ENCODE results near the gene PRKAR2B.

The PRKAR2B gene

DNA sequence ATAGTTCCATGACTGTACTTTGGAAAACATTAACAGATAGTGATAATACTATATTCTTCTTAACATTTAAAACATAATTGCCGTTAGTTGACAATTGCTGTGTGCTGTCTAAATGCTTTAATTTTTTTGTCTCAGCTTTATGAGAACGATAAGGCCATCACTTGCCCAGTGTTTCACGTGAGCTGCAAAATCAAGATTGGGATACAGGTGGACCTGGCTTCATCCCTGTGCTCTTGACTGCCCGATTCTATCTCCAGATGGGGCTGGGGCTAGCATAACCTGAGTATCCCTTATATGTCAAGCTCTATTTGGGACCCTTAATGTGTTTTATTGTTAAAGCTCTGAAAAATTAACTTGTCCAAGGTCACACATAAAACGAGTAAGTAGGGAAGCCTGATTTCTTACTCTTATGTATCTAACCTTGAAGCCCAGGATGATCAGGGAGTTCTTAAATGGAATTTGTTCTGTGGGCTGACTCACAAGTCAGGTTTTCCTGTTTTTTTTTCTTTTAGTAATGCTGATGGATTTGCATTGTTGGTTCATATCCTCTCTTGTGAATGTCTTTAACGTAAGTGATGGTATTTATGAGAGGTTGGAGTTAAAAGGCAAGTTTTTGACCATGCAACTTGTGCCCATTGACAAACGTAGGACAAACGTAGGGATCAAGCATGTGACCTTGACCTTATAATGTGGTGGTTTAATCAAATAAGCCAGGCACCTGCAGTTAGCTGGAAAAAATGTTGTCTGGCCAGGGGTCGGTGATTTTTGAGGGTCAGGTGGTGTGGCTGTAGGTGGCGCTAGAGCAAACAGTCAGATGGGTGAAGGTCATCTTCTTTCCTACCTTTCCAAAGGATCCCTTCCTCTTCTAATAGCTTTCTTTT lies 3.6 kb downstream of the PRKAR2B start:
- TF ChIP-seq GLIS3 (CRISPR knock-in tag; IDR thresholded peaks at IDR 0.05) = no peak
- no peak for TF ChIP-seq RARB (CRISPR knock-in tag; IDR thresholded peaks at IDR 0.05)
- TF ChIP-seq, protein P1, sequence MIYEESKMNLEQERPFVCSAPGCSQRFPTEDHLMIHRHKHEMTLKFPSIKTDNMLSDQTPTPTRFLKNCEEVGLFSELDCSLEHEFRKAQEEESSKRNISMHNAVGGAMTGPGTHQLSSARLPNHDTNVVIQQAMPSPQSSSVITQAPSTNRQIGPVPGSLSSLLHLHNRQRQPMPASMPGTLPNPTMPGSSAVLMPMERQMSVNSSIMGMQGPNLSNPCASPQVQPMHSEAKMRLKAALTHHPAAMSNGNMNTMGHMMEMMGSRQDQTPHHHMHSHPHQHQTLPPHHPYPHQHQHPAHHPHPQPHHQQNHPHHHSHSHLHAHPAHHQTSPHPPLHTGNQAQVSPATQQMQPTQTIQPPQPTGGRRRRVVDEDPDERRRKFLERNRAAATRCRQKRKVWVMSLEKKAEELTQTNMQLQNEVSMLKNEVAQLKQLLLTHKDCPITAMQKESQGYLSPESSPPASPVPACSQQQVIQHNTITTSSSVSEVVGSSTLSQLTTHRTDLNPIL (CRISPR knock-in tag; IDR thresholded peaks at IDR 0.05; ENCODE audit: low read depth) = no peak
- TF ChIP-seq, protein P2, sequence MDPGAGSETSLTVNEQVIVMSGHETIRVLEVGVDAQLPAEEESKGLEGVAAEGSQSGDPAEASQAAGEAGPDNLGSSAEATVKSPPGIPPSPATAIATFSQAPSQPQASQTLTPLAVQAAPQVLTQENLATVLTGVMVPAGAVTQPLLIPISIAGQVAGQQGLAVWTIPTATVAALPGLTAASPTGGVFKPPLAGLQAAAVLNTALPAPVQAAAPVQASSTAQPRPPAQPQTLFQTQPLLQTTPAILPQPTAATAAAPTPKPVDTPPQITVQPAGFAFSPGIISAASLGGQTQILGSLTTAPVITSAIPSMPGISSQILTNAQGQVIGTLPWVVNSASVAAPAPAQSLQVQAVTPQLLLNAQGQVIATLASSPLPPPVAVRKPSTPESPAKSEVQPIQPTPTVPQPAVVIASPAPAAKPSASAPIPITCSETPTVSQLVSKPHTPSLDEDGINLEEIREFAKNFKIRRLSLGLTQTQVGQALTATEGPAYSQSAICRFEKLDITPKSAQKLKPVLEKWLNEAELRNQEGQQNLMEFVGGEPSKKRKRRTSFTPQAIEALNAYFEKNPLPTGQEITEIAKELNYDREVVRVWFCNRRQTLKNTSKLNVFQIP (CRISPR knock-in tag; IDR thresholded peaks at IDR 0.05; ENCODE audit: borderline replicate concordance, low read depth) = no peak
- no peak for TF ChIP-seq PPARA (CRISPR knock-in tag; IDR thresholded peaks at IDR 0.05; ENCODE audit: borderline replicate concordance)
- no peak for TF ChIP-seq ZNF565 (CRISPR knock-in tag; conservative IDR thresholded peaks at IDR 0.05; ENCODE audit: low read depth)
- no peak for TF ChIP-seq OSR1 (CRISPR knock-in tag; IDR thresholded peaks at IDR 0.05)
- TF ChIP-seq, protein P3, sequence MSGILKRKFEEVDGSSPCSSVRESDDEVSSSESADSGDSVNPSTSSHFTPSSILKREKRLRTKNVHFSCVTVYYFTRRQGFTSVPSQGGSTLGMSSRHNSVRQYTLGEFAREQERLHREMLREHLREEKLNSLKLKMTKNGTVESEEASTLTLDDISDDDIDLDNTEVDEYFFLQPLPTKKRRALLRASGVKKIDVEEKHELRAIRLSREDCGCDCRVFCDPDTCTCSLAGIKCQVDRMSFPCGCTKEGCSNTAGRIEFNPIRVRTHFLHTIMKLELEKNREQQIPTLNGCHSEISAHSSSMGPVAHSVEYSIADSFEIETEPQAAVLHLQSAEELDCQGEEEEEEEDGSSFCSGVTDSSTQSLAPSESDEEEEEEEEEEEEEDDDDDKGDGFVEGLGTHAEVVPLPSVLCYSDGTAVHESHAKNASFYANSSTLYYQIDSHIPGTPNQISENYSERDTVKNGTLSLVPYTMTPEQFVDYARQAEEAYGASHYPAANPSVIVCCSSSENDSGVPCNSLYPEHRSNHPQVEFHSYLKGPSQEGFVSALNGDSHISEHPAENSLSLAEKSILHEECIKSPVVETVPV (CRISPR knock-in tag; IDR thresholded peaks at IDR 0.05) = no peak
- TF ChIP-seq ESRRG (CRISPR knock-in tag; IDR thresholded peaks at IDR 0.05) = no peak
- no peak for TF ChIP-seq ARNTL (CRISPR knock-in tag; IDR thresholded peaks at IDR 0.05; ENCODE audit: borderline replicate concordance, low read depth)
- no peak for TF ChIP-seq SNAI2 (CRISPR knock-in tag; IDR thresholded peaks at IDR 0.05)
- TF ChIP-seq TCF4 (CRISPR knock-in tag; IDR thresholded peaks at IDR 0.05; ENCODE audit: borderline replicate concordance) = no peak
- no peak for TF ChIP-seq TSHZ2 (CRISPR knock-in tag; IDR thresholded peaks at IDR 0.05)
- no peak for ATAC-seq

DNA sequence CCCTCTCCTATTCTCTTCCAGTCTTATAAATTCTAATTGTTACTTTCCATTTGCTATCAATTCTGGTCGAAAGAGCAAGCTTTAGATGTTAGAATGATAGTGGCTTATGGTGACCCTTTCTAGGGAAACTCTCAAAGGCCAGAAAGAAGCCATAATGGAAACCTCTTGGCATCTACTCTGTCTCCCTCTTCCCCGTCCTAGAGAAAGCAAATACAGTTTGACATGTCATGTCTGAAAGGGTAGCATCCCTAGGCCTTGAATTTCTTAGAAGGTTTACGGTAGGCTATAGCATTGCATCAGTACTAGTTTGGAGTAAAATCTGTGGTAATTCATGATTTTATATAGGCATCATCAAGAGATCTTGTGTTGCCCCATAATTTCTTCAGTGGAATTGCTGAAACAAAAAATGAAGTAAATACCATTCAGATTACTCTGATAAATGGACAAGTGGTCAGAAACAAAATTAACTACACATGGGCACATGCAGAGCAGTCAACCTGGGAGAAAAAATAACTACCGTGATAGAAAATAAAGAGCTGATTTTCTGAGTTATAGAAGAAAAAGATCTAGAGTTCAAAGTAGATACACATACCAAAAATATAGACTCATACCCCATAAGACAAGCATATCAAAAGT lies 4.4 kb downstream of the PRKAR2B start:
- TF ChIP-seq CSDC2 (CRISPR knock-in tag; IDR thresholded peaks at IDR 0.05) (no peak), TOX (CRISPR knock-in tag; IDR thresholded peaks at IDR 0.05; ENCODE audit: borderline replicate concordance) (no peak), PPARA (CRISPR knock-in tag; IDR thresholded peaks at IDR 0.05; ENCODE audit: borderline replicate concordance) (0 out of 2 replicates have a peak, but pooled peaks have one; percentile 10)
- TF ChIP-seq, protein P1 (CRISPR knock-in tag; IDR thresholded peaks at IDR 0.05; ENCODE audit: low read depth) = no peak

DNA sequence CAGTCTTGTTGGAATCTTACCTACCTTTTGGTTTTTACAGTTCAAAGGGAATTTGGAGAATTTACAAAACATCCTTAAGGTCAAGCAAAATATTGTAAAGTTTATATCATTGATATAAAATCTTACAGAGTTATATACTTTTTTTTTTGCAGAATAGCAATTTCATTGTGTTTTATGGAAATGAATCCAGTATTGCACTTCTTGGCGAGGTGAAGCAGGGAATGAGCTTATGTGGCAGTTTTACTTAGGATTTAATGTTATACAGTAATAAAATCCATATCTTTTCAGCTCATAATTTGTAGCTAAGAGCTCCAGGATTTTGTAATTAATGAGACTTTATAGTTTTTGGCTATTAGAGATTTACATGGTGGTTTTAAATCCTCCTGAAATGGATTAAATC lies 5.0 kb downstream of the PRKAR2B start:
- no peak for TF ChIP-seq ARNTL (CRISPR knock-in tag; IDR thresholded peaks at IDR 0.05; ENCODE audit: borderline replicate concordance, low read depth)
- ATAC-seq = no peak

More for the DNA sequence above, 4.4 kb downstream of the PRKAR2B start:
- peak; percentile 19 for ATAC-seq

DNA sequence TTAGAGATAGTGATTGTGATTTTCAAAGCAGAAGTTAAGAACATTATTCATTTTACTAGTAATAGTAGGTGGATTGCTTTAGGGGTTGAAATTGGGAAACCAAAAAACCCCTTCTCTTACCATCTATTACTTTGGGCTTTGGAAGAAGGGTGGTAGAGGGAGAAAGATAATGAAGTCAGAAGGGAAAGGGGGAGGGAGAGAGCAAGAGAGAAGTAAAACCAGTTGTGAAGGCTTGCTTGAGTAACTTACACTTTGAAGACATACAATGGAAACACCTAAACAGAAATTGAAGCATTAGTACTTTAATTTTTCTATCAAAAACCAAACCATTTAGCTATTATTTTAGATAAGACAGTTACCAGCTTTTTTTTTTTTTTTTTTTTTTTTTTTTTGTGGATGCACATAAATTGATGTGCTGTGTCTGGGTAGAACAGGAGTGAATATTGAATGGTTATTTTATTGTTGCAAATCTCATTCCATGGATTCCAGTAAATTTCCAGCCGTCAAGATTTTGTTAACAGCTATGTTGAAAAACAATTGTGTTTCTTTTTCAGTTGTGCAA lies 5.5 kb downstream of the PRKAR2B start:
- TF ChIP-seq CSDC2 (CRISPR knock-in tag; IDR thresholded peaks at IDR 0.05) (no peak), TCF4 (CRISPR knock-in tag; IDR thresholded peaks at IDR 0.05; ENCODE audit: borderline replicate concordance) (no peak), ISL1 (CRISPR knock-in tag; IDR thresholded peaks at IDR 0.05) (no peak), ZNF8 (CRISPR knock-in tag; IDR thresholded peaks at IDR 0.05) (no peak)
- TF ChIP-seq, protein P4, sequence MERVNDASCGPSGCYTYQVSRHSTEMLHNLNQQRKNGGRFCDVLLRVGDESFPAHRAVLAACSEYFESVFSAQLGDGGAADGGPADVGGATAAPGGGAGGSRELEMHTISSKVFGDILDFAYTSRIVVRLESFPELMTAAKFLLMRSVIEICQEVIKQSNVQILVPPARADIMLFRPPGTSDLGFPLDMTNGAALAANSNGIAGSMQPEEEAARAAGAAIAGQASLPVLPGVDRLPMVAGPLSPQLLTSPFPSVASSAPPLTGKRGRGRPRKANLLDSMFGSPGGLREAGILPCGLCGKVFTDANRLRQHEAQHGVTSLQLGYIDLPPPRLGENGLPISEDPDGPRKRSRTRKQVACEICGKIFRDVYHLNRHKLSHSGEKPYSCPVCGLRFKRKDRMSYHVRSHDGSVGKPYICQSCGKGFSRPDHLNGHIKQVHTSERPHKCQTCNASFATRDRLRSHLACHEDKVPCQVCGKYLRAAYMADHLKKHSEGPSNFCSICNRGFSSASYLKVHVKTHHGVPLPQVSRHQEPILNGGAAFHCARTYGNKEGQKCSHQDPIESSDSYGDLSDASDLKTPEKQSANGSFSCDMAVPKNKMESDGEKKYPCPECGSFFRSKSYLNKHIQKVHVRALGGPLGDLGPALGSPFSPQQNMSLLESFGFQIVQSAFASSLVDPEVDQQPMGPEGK (CRISPR knock-in tag; IDR thresholded peaks at IDR 0.05; ENCODE audit: borderline replicate concordance) = no peak
- ATAC-seq = no peak
